Muscle layer of colon (tissue), 2 donors: ENCODE data around the gene RPL23.

ENCODE experiments used
- H3K27ac ChIP-seq: one replicate; pipeline ENCODE4 v1.7.0; 2013; ENCODE audit warnings: low read depth, mild to moderate bottlenecking, low read length, moderate library complexity
- H3K27me3 ChIP-seq, 2 donors: one replicate each; pipeline ENCODE4 v1.7.0; 2013; ENCODE audit warnings: low read length in 2 of 2, mild to moderate bottlenecking in 2 of 2; ENCODE audit not compliant: insufficient read depth in 2 of 2, control insufficient read depth in 1 of 2
- H3K36me3 ChIP-seq: one replicate; pipeline ENCODE4 v1.7.0; 2013; ENCODE audit warnings: mild to moderate bottlenecking, low read length; ENCODE audit not compliant: insufficient read depth
- H3K4me1 ChIP-seq: one replicate; pipeline ENCODE4 v1.7.0; 2013; ENCODE audit warnings: mild to moderate bottlenecking, low read length; ENCODE audit not compliant: insufficient read depth
- H3K4me3 ChIP-seq, 2 donors: one replicate each; pipeline ENCODE4 v1.7.0; 2013; ENCODE audit warnings: low read length in 2 of 2, low read depth in 1 of 2, mild to moderate bottlenecking in 1 of 2, moderate library complexity in 1 of 2
- H3K9ac ChIP-seq: one replicate; pipeline ENCODE4 v1.7.0; 2013; ENCODE audit warnings: low read length
- H3K9me3 ChIP-seq: one replicate; pipeline ENCODE4 v1.7.0; 2013; ENCODE audit warnings: mild to moderate bottlenecking, low read length
- donor health status: abdominal sarcoma.
- donor health status: Adenocarcinoma of cecum.

RPL23 gene

GRCh38 chr17:38882870-38883269, 29.3 kb upstream of the RPL23 start:
- Histone ChIP-seq H3K27me3 (no peaks in the 10 kb centered on the region), H3K9me3 (no peaks in the 10 kb centered on the region), H3K4me3 (peak overlapping the region in 1 of 2 donors; percentile 8), H3K36me3 (peaks cover 18% of the 10 kb centered on the region), H3K27ac (peak overlapping the region; percentile 56), H3K9ac (no peak overlapping the region), H3K4me1 (peaks cover 87% of the 10 kb centered on the region)

GRCh38 chr17:38881600-38882191, 28.2 kb upstream of the RPL23 start:
- H3K27ac ChIP-seq: peak overlapping the region; percentile 81
- H3K36me3 ChIP-seq: peaks cover 21% of the 10 kb centered on the region
- H3K4me1 ChIP-seq: peaks cover 88% of the 10 kb centered on the region
- H3K27me3 ChIP-seq: no peaks in the 10 kb centered on the region
- H3K9me3 ChIP-seq: no peaks in the 10 kb centered on the region
- H3K9ac ChIP-seq: no peak overlapping the region
- peak overlapping the region in 1 of 2 donors; percentile 2 for H3K4me3 ChIP-seq

GRCh38 chr17:38879878-38880665, 26.6 kb upstream of the RPL23 start:
- peaks cover 80% of the 10 kb centered on the region for H3K4me1 ChIP-seq
- H3K9me3 ChIP-seq: no peaks in the 10 kb centered on the region
- H3K4me3 ChIP-seq: peak overlapping the region in 1 of 2 donors; percentile 29
- H3K27ac ChIP-seq: peak overlapping the region; percentile 81
- H3K36me3 ChIP-seq: peaks cover 21% of the 10 kb centered on the region
- H3K9ac ChIP-seq: peak overlapping the region; percentile 3
- H3K27me3 ChIP-seq: no peaks in the 10 kb centered on the region

GRCh38 chr17:38877130-38877851, 23.8 kb upstream of the RPL23 start:
- Histone ChIP-seq H3K4me1 (peaks cover 84% of the 10 kb centered on the region), H3K27ac (peak overlapping the region; percentile 50), H3K9me3 (no peaks in the 10 kb centered on the region), H3K9ac (no peak overlapping the region), H3K36me3 (peaks cover 21% of the 10 kb centered on the region), H3K4me3 (no peak overlapping the region), H3K27me3 (no peaks in the 10 kb centered on the region)

- H3K36me3 ChIP-seq: peaks cover 17% of the 10 kb centered on the region
- H3K27ac ChIP-seq: peak overlapping the region; percentile 50
- H3K4me1 ChIP-seq: peaks cover 80% of the 10 kb centered on the region
- no peak overlapping the region for H3K9ac ChIP-seq
- H3K27me3 ChIP-seq: no peaks in the 10 kb centered on the region
- peak overlapping the region in 1 of 2 donors; percentile 17 for H3K4me3 ChIP-seq
- no peaks in the 10 kb centered on the region for H3K9me3 ChIP-seq
Measured at GRCh38 chr17:38875477-38876075, 22.1 kb upstream of the RPL23 start.

GRCh38 chr17:38874505-38875400, 21.2 kb upstream of the RPL23 start:
- Histone ChIP-seq H3K36me3 (peaks cover 12% of the 10 kb centered on the region), H3K27ac (peak overlapping the region; percentile 50), H3K27me3 (no peaks in the 10 kb centered on the region), H3K4me3 (peak overlapping the region in 1 of 2 donors; percentile 49), H3K4me1 (peaks cover 72% of the 10 kb centered on the region), H3K9me3 (no peaks in the 10 kb centered on the region), H3K9ac (peak overlapping the region; percentile 23)

GRCh38 chr17:38873640-38874380, 20.3 kb upstream of the RPL23 start:
- H3K9me3 ChIP-seq: no peaks in the 10 kb centered on the region
- peaks cover 66% of the 10 kb centered on the region for H3K4me1 ChIP-seq
- H3K27me3 ChIP-seq: no peaks in the 10 kb centered on the region
- peak overlapping the region in 1 of 2 donors; percentile 49 for H3K4me3 ChIP-seq
- peak overlapping the region; percentile 19 for H3K27ac ChIP-seq
- H3K9ac ChIP-seq: peak overlapping the region; percentile 23
- H3K36me3 ChIP-seq: peaks cover 12% of the 10 kb centered on the region

- no peaks in the 10 kb centered on the region for H3K27me3 ChIP-seq
- peaks cover 3% of the 10 kb centered on the region for H3K36me3 ChIP-seq
- H3K27ac ChIP-seq: peak overlapping the region; percentile 83
- H3K9me3 ChIP-seq: no peaks in the 10 kb centered on the region
- H3K4me1 ChIP-seq: peaks cover 67% of the 10 kb centered on the region
- peak overlapping the region; percentile 35 for H3K9ac ChIP-seq
- peak overlapping the region in 1 of 2 donors; percentile 94 for H3K4me3 ChIP-seq
Measured at GRCh38 chr17:38872671-38873385, 19.3 kb upstream of the RPL23 start.

GRCh38 chr17:38872027-38872511, 18.5 kb upstream of the RPL23 start:
- H3K36me3 ChIP-seq: no peaks in the 10 kb centered on the region
- peak overlapping the region; percentile 35 for H3K9ac ChIP-seq
- peaks cover 59% of the 10 kb centered on the region for H3K4me1 ChIP-seq
- H3K4me3 ChIP-seq: peak overlapping the region in 1 of 2 donors; percentile 94
- no peaks in the 10 kb centered on the region for H3K27me3 ChIP-seq
- H3K9me3 ChIP-seq: no peaks in the 10 kb centered on the region
- peak overlapping the region; percentile 83 for H3K27ac ChIP-seq
